Mucosa of stomach (tissue), 1 donor: Measurements from ENCODE around the gene TMEM108.

ENCODE experiments used
- H3K27me3 ChIP-seq: one replicate; pipeline ENCODE4 v1.7.0; 2013; ENCODE audit warnings: mild to moderate bottlenecking, low read length; ENCODE audit not compliant: control insufficient read depth, insufficient read depth
- H3K36me3 ChIP-seq: one replicate; pipeline ENCODE4 v1.7.0; 2013; ENCODE audit warnings: low read length; ENCODE audit not compliant: control insufficient read depth, insufficient read depth
- H3K4me1 ChIP-seq: one replicate; pipeline ENCODE4 v1.7.0; 2013; ENCODE audit warnings: mild to moderate bottlenecking, low read length; ENCODE audit not compliant: control insufficient read depth, insufficient read depth
- H3K4me3 ChIP-seq: one replicate; pipeline ENCODE4 v1.7.0; 2013; ENCODE audit warnings: low read length
- H3K9ac ChIP-seq: one replicate; pipeline ENCODE4 v1.7.0; 2013; ENCODE audit warnings: mild to moderate bottlenecking, low read length, moderate library complexity
- H3K9me3 ChIP-seq: one replicate; pipeline ENCODE4 v1.7.0; 2013; ENCODE audit warnings: mild to moderate bottlenecking, low read length, moderate library complexity; ENCODE audit not compliant: control insufficient read depth
- donor health status: Pancreatic carcinoma.

The TMEM108 gene

DNA sequence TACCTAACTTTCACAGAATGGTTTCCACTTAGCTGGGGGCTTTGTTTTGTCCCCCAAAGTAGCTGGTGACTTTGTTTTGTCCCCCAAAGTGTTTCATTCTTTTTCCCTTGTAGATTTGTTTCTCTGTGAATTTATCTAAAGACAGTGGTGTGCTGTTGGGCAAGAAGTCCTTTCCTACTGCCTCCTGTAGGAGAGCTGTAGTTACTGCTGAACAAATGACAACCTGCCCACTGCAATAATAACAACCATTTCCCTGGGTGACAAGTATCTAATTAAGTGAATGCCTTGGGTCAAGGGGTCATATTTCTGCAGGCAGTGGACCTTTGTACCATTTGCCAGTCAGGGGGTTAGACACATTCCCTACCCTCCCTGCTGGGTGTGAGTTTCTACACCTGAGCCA, 236.3 kb downstream of the TMEM108 start:
- H3K9ac ChIP-seq: no peak overlapping the region
- no peak overlapping the region for H3K4me3 ChIP-seq
- peaks cover 4% of the 10 kb centered on the region for H3K4me1 ChIP-seq
- no peaks in the 10 kb centered on the region for H3K36me3 ChIP-seq
- H3K27me3 ChIP-seq: no peaks in the 10 kb centered on the region
- no peaks in the 10 kb centered on the region for H3K9me3 ChIP-seq

DNA sequence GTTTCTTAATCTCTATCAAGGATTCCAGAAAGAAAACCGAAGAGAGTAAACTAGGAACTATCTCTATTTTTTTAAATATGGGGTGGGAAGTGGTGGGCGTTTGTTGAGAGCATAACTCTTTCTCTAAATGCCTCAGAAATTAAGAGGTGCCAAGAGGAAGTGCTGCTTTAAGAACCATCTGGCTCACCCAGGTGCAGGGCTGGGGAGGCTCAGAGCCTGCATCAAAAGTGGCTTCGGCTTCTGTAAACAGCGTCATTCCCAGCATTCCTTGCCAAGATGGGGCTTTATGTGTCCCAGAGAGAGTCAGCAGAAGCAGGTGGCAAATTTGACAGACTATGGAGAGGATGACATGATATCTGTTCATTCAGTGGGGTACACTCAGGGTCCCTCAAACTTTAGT, 238.4 kb downstream of the TMEM108 start:
- Histone ChIP-seq H3K36me3 (no peaks in the 10 kb centered on the region), H3K9me3 (no peaks in the 10 kb centered on the region), H3K27me3 (no peaks in the 10 kb centered on the region), H3K4me3 (no peak overlapping the region), H3K9ac (no peak overlapping the region), H3K4me1 (no peaks in the 10 kb centered on the region)

DNA sequence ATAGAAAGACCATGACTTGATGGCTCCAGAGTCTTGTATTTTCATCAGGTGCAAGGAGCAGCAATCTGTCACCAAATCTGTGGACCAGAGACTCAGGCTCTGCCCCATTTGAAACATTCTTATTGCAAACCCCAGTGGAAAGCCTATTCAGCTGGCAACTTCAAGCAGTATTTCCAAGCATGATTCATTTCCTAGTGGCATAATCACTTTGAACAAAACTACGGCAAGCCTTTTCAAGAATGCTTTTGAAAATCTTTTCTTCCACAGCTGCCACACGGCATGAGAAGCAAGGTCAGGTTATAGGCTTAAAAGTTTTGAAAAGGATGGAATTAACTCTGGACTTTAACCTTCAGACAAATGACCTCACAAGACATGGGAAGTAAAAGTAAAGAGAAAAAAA, 239.6 kb downstream of the TMEM108 start:
- no peak overlapping the region for H3K9ac ChIP-seq
- no peaks in the 10 kb centered on the region for H3K9me3 ChIP-seq
- no peaks in the 10 kb centered on the region for H3K27me3 ChIP-seq
- no peak overlapping the region for H3K4me3 ChIP-seq
- H3K4me1 ChIP-seq: no peaks in the 10 kb centered on the region
- no peaks in the 10 kb centered on the region for H3K36me3 ChIP-seq

DNA sequence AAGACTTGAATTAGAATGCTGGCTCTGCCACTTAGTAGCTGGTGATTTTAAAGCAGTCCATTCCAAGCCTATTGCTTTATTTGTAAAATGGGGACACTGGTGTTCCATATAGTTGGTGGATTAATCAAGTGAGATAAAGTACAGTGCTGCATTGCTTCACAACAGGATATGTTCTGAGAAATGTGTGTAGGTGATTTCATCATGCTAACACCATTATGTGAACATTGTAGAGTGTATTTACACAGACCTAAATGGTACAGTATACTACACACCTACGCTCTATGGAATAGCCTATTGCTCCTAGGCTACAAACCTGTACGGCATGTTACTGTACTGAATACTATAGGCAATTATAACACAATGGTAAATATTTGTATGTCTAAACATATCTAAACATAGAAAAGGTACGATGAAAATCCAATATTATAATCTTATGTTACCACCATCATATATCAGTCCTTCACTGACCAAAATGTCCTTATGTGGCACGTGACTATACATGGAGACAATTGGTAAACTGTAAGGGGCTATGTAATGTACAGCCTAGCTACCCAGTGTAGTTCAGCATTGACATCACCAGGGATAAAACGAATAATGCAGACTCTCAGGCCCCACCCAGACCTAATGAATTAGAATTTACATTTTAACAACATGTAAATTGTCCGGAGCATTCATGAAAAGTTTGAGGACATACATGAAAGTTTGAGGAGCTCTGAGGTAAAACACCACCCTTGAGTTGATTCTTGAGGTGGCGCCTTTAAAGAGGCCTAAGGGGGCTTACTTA, 240.3 kb downstream of the TMEM108 start:
- H3K36me3 ChIP-seq: no peaks in the 10 kb centered on the region
- no peaks in the 10 kb centered on the region for H3K9me3 ChIP-seq
- no peaks in the 10 kb centered on the region for H3K4me1 ChIP-seq
- no peak overlapping the region for H3K4me3 ChIP-seq
- no peaks in the 10 kb centered on the region for H3K27me3 ChIP-seq
- no peak overlapping the region for H3K9ac ChIP-seq

DNA sequence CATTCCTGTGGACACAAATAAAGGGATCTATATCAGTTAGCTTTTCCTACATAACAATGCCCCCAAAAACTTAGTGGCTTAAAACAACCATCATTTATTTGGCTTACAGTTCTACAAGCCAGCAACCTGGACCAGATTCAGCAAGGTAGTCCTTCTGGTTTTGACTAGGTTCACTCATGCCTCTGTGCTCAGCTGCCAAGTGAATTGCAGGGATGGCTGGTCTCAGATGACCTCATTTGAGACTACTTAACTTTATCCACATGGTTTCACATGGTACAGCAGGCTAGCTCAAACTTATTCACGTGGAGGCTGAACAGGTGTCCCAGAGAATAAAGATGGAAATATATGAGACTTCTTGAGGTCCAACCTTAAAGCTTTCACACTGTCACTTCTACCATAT, 242.4 kb downstream of the TMEM108 start:
- no peak overlapping the region for H3K4me3 ChIP-seq
- no peak overlapping the region for H3K9ac ChIP-seq
- H3K9me3 ChIP-seq: no peaks in the 10 kb centered on the region

DNA sequence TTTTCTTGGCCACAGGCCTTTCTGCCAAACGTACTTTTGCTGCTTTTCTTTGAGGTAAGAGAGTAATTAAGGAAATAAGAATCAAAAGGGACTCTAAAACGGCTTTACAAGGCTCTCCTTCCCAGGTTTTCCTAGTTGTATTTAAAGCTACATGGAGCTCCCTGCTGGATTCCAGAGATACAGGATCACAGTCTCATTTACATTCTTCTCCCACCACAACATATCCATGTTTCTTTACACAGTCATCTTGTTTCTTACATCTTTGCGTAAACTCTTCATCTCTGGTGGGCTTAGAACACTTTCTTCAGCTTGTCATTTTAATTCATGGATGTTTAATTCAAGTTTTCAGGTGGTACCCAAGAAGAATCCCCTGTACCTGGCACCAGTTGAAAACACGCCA, 244.0 kb downstream of the TMEM108 start:
- Histone ChIP-seq H3K27me3 (no peaks in the 10 kb centered on the region), H3K36me3 (no peaks in the 10 kb centered on the region), H3K4me3 (no peak overlapping the region), H3K4me1 (no peaks in the 10 kb centered on the region), H3K9ac (no peak overlapping the region), H3K9me3 (no peaks in the 10 kb centered on the region)

More for the DNA sequence above, 242.4 kb downstream of the TMEM108 start:
- Histone ChIP-seq H3K27me3 (no peaks in the 10 kb centered on the region), H3K36me3 (no peaks in the 10 kb centered on the region), H3K4me1 (no peaks in the 10 kb centered on the region)

DNA sequence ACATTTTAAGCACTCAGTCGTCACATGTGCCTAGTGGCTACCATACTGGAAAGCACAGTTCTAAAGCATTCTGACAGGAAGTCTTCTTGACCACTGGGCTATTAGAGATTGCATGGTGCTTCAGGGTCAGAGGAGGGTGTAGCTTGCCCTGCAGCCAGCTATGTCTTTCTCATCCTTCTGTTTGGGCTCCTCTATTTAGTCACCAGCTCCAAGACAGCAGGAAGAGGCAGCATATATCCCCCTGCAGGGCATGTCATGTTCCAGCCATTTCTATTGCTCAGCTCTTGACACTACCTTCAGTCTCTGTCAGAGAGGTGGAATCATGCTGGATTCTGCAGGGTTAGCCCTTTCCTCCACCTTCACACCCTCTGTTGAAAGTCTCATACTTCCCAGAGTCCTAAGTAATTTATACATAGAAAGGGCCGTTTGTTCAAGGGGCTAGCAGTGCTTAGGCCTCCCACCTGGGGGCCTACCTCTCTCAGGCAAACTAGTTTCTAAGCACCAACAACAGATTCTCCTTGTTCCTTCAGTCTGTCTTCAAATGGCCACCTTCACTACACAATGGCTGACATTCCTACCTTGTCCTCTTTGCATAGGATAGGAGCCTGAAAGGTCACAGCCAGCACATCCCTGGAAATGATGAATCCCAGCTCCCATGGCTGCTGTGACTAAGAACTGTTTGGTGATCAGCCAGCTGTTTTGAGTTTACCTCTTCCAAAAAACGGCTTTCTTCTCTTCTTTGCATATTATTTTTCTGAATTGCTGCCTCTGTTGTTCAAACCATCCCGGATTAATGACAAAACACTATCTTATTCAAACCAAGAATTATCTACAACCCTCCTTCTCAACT, 246.0 kb downstream of the TMEM108 start:
- Histone ChIP-seq H3K4me1 (no peaks in the 10 kb centered on the region), H3K9ac (no peak overlapping the region), H3K36me3 (no peaks in the 10 kb centered on the region), H3K4me3 (no peak overlapping the region), H3K27me3 (no peaks in the 10 kb centered on the region), H3K9me3 (no peaks in the 10 kb centered on the region)

DNA sequence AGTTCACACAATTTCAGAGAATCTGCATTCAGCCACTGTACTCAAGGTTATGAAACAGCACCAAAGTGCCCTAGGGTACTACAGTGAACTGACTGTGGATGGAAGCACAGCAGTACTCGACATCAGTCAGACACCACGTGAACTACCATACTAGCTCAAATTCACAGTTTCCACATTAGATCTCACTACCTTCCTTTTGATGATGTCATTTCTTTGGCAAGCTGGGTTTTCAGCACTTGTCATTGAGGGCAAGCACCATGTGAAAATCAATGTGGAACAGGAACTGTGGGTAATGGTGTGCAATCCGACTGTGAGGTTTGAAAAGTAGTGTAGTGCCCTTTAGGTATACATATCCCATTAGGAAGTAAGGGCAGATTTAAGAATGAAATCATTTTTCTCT, 251.1 kb downstream of the TMEM108 start:
- Histone ChIP-seq H3K36me3 (no peaks in the 10 kb centered on the region), H3K27me3 (no peaks in the 10 kb centered on the region), H3K4me1 (no peaks in the 10 kb centered on the region), H3K4me3 (no peak overlapping the region), H3K9me3 (no peaks in the 10 kb centered on the region), H3K9ac (no peak overlapping the region)

DNA sequence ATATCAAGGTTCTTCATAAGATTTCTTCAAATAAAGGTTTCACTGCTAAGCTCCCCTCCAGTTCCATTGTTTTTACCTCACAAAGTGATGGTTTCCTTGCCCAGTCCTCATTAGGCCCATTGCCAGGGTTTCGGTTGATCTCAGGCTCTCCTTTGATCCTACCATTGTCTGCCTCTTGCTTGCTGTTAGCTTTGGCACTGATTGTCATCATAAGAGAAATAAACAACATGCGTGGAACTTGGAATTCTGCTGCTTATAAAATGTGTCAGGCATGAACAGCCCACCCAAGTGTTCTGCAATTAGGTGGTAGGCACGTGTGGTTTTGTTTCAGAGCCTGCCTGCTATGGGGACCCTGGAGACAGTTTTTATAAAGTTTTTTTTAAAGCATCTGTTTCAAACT, 254.1 kb downstream of the TMEM108 start:
- Histone ChIP-seq H3K9me3 (no peaks in the 10 kb centered on the region), H3K27me3 (no peaks in the 10 kb centered on the region), H3K9ac (no peak overlapping the region), H3K4me3 (no peak overlapping the region), H3K36me3 (no peaks in the 10 kb centered on the region), H3K4me1 (no peaks in the 10 kb centered on the region)

DNA sequence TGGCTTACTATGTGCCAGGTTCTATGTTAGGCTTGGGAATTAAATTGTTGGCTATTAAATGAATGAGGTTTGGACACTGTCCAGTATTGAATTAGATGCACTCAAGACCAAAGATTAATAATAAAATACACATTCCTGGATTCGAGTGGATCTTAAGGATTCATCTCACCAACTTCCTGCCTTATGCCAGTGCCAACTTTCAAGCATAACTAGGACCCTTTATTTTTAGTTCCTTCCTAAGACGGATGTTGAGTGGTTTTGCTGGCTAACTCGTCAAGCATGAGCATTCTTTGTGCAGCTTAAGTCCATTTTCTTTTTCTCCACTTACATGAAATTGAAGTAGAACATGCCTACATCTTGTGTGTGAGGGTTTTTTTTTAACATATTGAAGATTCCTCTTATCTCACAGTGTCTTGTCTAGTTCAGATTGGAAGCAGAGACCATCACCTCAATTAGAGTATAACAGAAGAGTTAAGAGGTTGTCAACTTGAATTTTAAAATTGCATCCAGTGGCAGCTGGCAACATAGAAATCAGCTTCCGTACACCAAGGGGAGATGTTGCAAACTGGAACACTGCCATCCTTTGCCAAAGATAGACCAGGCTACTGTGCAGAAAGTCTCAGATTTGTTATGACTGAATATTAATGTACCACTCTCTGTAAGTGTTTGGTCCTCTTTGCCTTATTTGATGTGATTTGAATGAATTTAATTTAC, 255.4 kb downstream of the TMEM108 start:
- no peak overlapping the region for H3K9ac ChIP-seq
- H3K4me3 ChIP-seq: no peak overlapping the region
- H3K9me3 ChIP-seq: no peaks in the 10 kb centered on the region
- H3K36me3 ChIP-seq: no peaks in the 10 kb centered on the region
- no peaks in the 10 kb centered on the region for H3K4me1 ChIP-seq
- H3K27me3 ChIP-seq: no peaks in the 10 kb centered on the region

DNA sequence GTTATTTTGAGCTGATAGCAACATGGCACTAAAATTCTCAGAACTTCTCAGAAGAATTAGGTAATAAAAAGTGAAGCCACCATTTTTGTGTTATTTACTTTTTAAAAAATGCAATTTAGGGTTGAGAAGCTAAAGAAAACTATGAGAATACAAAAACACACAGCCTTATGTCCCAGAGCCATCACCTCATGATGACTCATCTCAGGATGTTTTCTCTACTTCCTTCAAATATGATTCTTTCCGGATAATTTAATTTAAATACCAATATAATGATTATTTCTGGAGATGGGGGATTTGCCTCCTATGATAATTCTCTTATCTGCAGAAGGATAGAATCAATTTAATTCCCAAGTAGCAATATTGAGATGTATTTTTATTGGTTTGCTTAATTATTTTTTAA, 256.1 kb downstream of the TMEM108 start:
- Histone ChIP-seq H3K27me3 (no peaks in the 10 kb centered on the region), H3K9ac (no peak overlapping the region), H3K4me3 (no peak overlapping the region), H3K4me1 (no peaks in the 10 kb centered on the region), H3K9me3 (no peaks in the 10 kb centered on the region), H3K36me3 (no peaks in the 10 kb centered on the region)
